GM12878 (cell line): Measurements from ENCODE around the gene TRIM39. TPM values are rescaled to one million over a fixed set of nuclear protein-coding genes. Genes with fewer than 3 reads are reported as not detected.

Experiments
- ATAC-seq: fragments of 200-7000 bp; cut with Tn5 transposase; 3 replicates; pipeline ENCODE4 v1.9.1; 2020; ENCODE audit warnings: mild to moderate bottlenecking, moderate library complexity
- BruUV-seq: library from RNA; stranded (reverse); fragments of 400-500 nt; replicated peaks from 2 replicates; lab custom pipeline; 2021; lab: Mats Ljungman, UMichigan
- CTCF ChIA-PET: fragments of 300-600 bp; sonication (Branson Sonifier 250); formaldehyde crosslinking; extraction: SDS; loops from one replicate; lab custom pipeline; 2021; ENCODE audit warnings: inconsistent platforms; lab: Yijun Ruan, JAX
- POLR2A ChIA-PET: fragments of 350-600 bp; formaldehyde crosslinking; extraction: SDS; loops from one replicate; lab custom pipeline; 2021; ENCODE audit warnings: inconsistent platforms; lab: Charles Lee
- RAD21 ChIA-PET: fragments of 300-600 bp; sonication (Branson Sonifier 250); formaldehyde crosslinking; loops from one replicate; lab custom pipeline; 2023; ENCODE audit warnings: antibody characterized with exemption; ENCODE audit not compliant: unreplicated experiment; lab: Charles Lee
- SMC1A ChIA-PET: fragments of 300-600 bp; sonication (Branson Sonifier 250); formaldehyde crosslinking; loops from one replicate; lab custom pipeline; 2023; ENCODE audit not compliant: unreplicated experiment, uncharacterized antibody; lab: Charles Lee
- DNase-seq: peaks from one replicate; pipeline ENCODE4 v3.0.0-alpha.2; 2011; ENCODE audit warnings: low read depth, low spot score
- FAIRE-seq: peaks from 3 replicates; lab custom pipeline; 2011; peaks lifted over from hg19 to GRCh38; lab: Jason Lieb, UNC
- H2AFZ ChIP-seq: 2 replicates; pipeline ENCODE4 v1.6.0; 2011; ENCODE audit warnings: low read depth, low read length, control low read depth; ENCODE audit not compliant: control insufficient read depth
- H3K27ac ChIP-seq: 2 replicates; pipeline ENCODE4 v1.5.1; 2011; ENCODE audit warnings: control low read depth; ENCODE audit not compliant: control insufficient read depth, insufficient read depth
- H3K27me3 ChIP-seq, 2 experiments: replicated peaks in 1 of 2; 2 replicates each; pipeline versions ENCODE4 v1.6.0 to v1.6.1; 2011; ENCODE audit warnings: low read length in 1 of 2; ENCODE audit not compliant: control insufficient read depth in 2 of 2, insufficient read depth in 2 of 2
- H3K36me3 ChIP-seq, 2 experiments: 2 replicates each; pipeline ENCODE4 v1.5.1; 2011; ENCODE audit warnings: low read length in 1 of 2; ENCODE audit not compliant: control insufficient read depth in 2 of 2, insufficient read depth in 2 of 2
- H3K4me1 ChIP-seq: 2 replicates; pipeline ENCODE4 v1.6.1; 2011; ENCODE audit warnings: mild to moderate bottlenecking, low read length, moderate library complexity, mixed read lengths; ENCODE audit not compliant: control insufficient read depth, insufficient read depth
- H3K4me2 ChIP-seq: 2 replicates; pipeline ENCODE4 v1.6.0; 2011; ENCODE audit warnings: control low read depth; ENCODE audit not compliant: control insufficient read depth, insufficient read depth
- H3K4me3 ChIP-seq: fragments of 200-600 bp; sonication (generic); 2 replicates; pipeline ENCODE4 v1.5.1; 2016
- H3K79me2 ChIP-seq: 2 replicates; pipeline ENCODE4 v1.6.0; 2011; ENCODE audit warnings: low read length; ENCODE audit not compliant: control insufficient read depth, insufficient read depth
- H3K9ac ChIP-seq: 2 replicates; pipeline ENCODE4 v1.8.0; 2011; ENCODE audit warnings: low read length, control low read depth, mixed read lengths; ENCODE audit not compliant: control insufficient read depth, insufficient read depth
- H3K9me3 ChIP-seq: replicated peaks from 3 replicates; pipeline ENCODE4 v1.5.1; 2011; ENCODE audit warnings: mild to moderate bottlenecking, low read length; ENCODE audit not compliant: control insufficient read depth, insufficient read depth
- H4K20me1 ChIP-seq: 2 replicates; pipeline ENCODE4 v1.6.0; 2011; ENCODE audit not compliant: control insufficient read depth, insufficient read depth
- CBX3 ChIP-seq: fragments of 200-600 bp; sonication (generic); IDR thresholded peaks from 2 replicates; pipeline ENCODE4 v1.6.1; 2016; ENCODE audit warnings: low read depth, borderline replicate concordance
- CTCF ChIP-seq, 3 experiments: IDR thresholded peaks in 2 of 3; conservative IDR thresholded peaks in 1 of 3; 2 replicates each; pipeline ENCODE4 v1.5.1; 2011; ENCODE audit warnings: low read depth in 3 of 3, low read length in 3 of 3, mild to moderate bottlenecking in 3 of 3, control low read depth in 2 of 3, moderate library complexity in 2 of 3, inconsistent platforms in 1 of 3, mixed read lengths in 1 of 3; ENCODE audit not compliant: control insufficient read depth in 2 of 3, insufficient read depth in 1 of 3; ENCODE audit errors: extremely low read depth in 1 of 3
- RAD21 ChIP-seq: IDR thresholded peaks from 2 replicates; pipeline ENCODE4 v1.6.1; 2011; ENCODE audit warnings: mild to moderate bottlenecking, low read depth, low read length, moderate library complexity; ENCODE audit not compliant: insufficient read depth
- SMC3 ChIP-seq: IDR thresholded peaks from 2 replicates; pipeline ENCODE4 v1.6.1; 2011; ENCODE audit warnings: low read length, improper control_type of control experiment, borderline replicate concordance
- WGBS: methylation state at CpG from one replicate; pipeline ENCODE4 v1.1.6; 2016; ENCODE audit warnings: low lambda C conversion rate; ENCODE audit not compliant: insufficient replicate concordance, insufficient coverage; ENCODE audit errors: missing lambda C conversion rate; 5-methylcytosine and 5-hydroxymethylcytosine counted together
- in situ Hi-C: fragments of 300-500 bp; cut with MboI; formaldehyde crosslinking; loops from 9 replicates; pipeline ENCODE4 v1.14.3; 2018; ENCODE audit warnings: mixed read lengths
- intact Hi-C: fragments of 100-400 bp; cut with micrococcal nuclease; formaldehyde crosslinking; loops from one replicate; pipeline ENCODE4 v1.14.2; 2022; ENCODE audit not compliant: unreplicated experiment
- polyA plus RNA-seq, 11 experiments: library from polyadenylated mRNA; depleted of rRNA in 4 of 11; unstranded in 6 of 11; stranded (reverse) in 5 of 11; fragments of >200 nt; fragmentation: Nextera tagmentation in 4 of 11; fragmentation: Illumina TruSeq in 1 of 11; extraction: Ambion mirVana in 4 of 11; extraction: Trizol in 1 of 11; gene quantifications; 1 replicate in 1 of 11; 2 replicates in 10 of 11; pipeline versions ENCODE4 v1.2.1 to v1.2.3, GENCODE V29; 2011 to 2016; ENCODE audit warnings: inconsistent platforms in 2 of 11, missing spikeins in 2 of 11, low read depth in 1 of 11
- total RNA-seq, 4 experiments: library from RNA; depleted of rRNA in 3 of 4; stranded (reverse); fragments of >200 nt in 3 of 4; fragmentation: Illumina TruSeq in 1 of 4; extraction: Trizol in 1 of 4; gene quantifications; 2 replicates each; pipeline versions ENCODE4 v1.2.1 to v1.2.3, GENCODE V29; 2013 to 2021

TRIM39 gene
- total and polyA plus RNA-seq, 10 of the 15 experiments (the other 5 are each of a cell fraction or from before 2014, with no cell fraction given), result 3.0 to 11.9 (median 8.8) TPM

GRCh38 chr6:30357678-30358540 is 31.2 kb downstream of the TRIM39 start:
- H3K9me3 ChIP-seq, result no peaks in the 10 kb centered on the region
- peak; percentile 63 for TF ChIP-seq RAD21
- peak; percentile 39; the same call in 1 of the 2 replicates for TF ChIP-seq SMC3
- peak; percentile 67 to 76 (median 73) for TF ChIP-seq CTCF (IDR thresholded peaks at IDR 0.05 in 2 of 3, conservative IDR thresholded peaks at IDR 0.05 in 1 of 3; ENCODE audit: control insufficient read depth in 2 of 3, extremely low read depth in 1 of 3, insufficient read depth in 1 of 3, low read depth in 3 of 3, low read length in 3 of 3)
- TF ChIP-seq CBX3, result no peak
- H3K4me2 ChIP-seq, result peak overlapping the region; percentile 52; the same call in 1 of the 2 replicates
- no peak overlapping the region for H3K27ac ChIP-seq
- DNase-seq (no peak), ATAC-seq (peak; percentile 94), FAIRE-seq (peak; percentile 66)
- H3K4me1 ChIP-seq, result no peaks in the 10 kb centered on the region
- H3K79me2 ChIP-seq, result no peaks in the 10 kb centered on the region
- no peaks in the 10 kb centered on the region for H3K36me3 ChIP-seq
- in situ Hi-C loops (no loop called here), intact Hi-C loops (loop anchor here (1.0 kb wide), 1 partner anchor 39 kb away; no protein-coding TSS in a partner anchor)
- H3K27me3 ChIP-seq, result peaks cover 2 to 7% of the 10 kb centered on the region in 2 experiments; a peak in 3 of 4 replicates
- ChIA-PET CTCF (interaction anchor here (0.9 to 3.5 kb wide), 15 partner anchors 10 to 340 kb away, joined by 3 to 25 read pairs (median 4); no protein-coding TSS in a partner anchor), RAD21 (interaction anchor here (0.6 to 1.7 kb wide), 2 partner anchors 119 to 158 kb away, joined by 4 to 7 read pairs; no protein-coding TSS in a partner anchor), POLR2A (no interaction called here), SMC1A (interaction anchor here (1.0 to 1.8 kb wide), 3 partner anchors 35 to 119 kb away, joined by 4 to 6 read pairs (median 5); no protein-coding TSS in a partner anchor)
- H3K4me3 ChIP-seq, result no peak overlapping the region
- WGBS, result 26% methylated on average over 40 of the region's 40 CpGs
- no TSS peak for BruUV-seq
- peak overlapping the region; percentile 31 for H2AFZ ChIP-seq
- H4K20me1 ChIP-seq, result no peaks in the 10 kb centered on the region
- no peak overlapping the region for H3K9ac ChIP-seq
